ENCODE measurements around the gene RPAP2.
"Not testable (repeated sequence)": the region's sequence is repeated elsewhere in the genome, so short reads cannot be mapped to it uniquely, and the experiment has no call there.

Gene RPAP2
- long read RNA-seq, donor 1, full-length matches to known transcripts, result 3 of 3 reads
- long read RNA-seq, donor 1, partial matches to known transcripts, result 0 of 3 reads
- long read RNA-seq, donor 1, other reads (novel, unspliced or antisense), result 0 of 3 reads
- long read RNA-seq, donor 2, full-length matches to known transcripts, result 2 of 2 reads
- long read RNA-seq, donor 2, partial matches to known transcripts, result 0 of 2 reads
- long read RNA-seq, donor 2, other reads (novel, unspliced or antisense), result 0 of 2 reads
- long read RNA-seq, donor 3, full-length matches to known transcripts, result 1 of 1 reads
- long read RNA-seq, donor 3, partial matches to known transcripts, result 0 of 1 reads
- long read RNA-seq, donor 3, other reads (novel, unspliced or antisense), result 0 of 1 reads
- long read RNA-seq, donor 4, partial matches to known transcripts, result 11 of 12 reads
- long read RNA-seq, donor 4, other reads (novel, unspliced or antisense), result 0 of 12 reads
- long read RNA-seq, donor 5, full-length matches to known transcripts, result 4 of 4 reads
- long read RNA-seq, donor 5, partial matches to known transcripts, result 0 of 4 reads
- long read RNA-seq, donor 5, other reads (novel, unspliced or antisense), result 0 of 4 reads
- long read RNA-seq, donor 6, full-length matches to known transcripts, result 1 of 1 reads
- long read RNA-seq, donor 6, partial matches to known transcripts, result 0 of 1 reads
- long read RNA-seq, donor 6, other reads (novel, unspliced or antisense), result 0 of 1 reads
- long read RNA-seq, donor 7, full-length matches to known transcripts, result 3 of 3 reads
- long read RNA-seq, donor 7, partial matches to known transcripts, result 0 of 3 reads
- long read RNA-seq, donor 7, other reads (novel, unspliced or antisense), result 0 of 3 reads
- long read RNA-seq, donor 8, full-length matches to known transcripts, result 5 of 5 reads
- long read RNA-seq, donor 8, partial matches to known transcripts, result 0 of 5 reads
- long read RNA-seq, donor 8, other reads (novel, unspliced or antisense), result 0 of 5 reads

DNA sequence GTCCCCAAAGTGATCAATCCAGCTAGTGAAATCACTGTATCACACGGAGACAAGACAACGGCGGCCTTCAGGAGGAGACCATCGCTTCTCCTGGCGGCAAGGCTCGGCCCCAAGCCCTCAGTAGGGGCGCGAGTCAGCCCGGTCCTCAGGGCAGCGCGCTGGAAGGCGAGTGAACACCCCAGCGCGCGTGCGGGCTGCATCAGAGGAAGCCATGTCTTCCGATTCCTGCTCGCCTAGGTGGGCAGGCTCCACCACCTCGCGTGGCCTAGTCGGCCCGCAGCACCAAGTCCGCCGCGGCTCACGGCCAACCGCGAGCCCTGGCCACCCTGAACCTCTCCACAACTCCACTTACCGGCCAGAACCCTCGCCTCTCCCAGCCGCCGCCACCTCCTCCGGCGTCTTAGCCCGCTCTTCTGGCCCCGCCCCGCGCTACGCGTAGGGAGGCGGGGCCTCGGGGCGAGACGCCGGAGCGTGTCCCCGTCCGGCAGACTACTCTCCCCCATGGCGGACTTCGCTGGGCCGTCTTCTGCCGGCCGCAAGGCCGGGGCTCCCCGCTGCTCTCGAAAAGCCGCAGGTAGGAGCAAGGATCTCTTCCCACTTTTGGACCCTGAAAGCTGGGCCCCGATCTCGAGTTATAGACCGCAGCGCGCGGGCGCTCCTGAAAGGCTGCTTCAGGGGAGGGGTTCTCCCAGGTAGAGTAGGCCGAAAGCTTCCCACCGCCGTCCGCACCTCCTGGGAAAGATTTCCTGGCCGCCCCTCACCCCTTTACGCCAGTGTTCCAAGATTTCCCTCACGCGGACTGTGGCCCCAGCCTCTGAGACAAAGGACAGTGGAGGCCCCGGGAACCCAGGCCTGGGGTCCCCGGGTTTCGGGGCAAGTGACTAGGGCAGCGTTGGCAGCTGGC is at the start of gene RPAP2, which contains the start of gene GLMN:
RPAP2 (plus strand) TSS at position 487 of the 904 bp plus-strand sequence; CDS start at position 502, 15 bp downstream.
GLMN (minus strand) TSS at position 415 of the 904 bp plus-strand sequence. CDS start 988 bp downstream, outside the sequence.
- DNase-seq, result peak; percentile 99

GRCh38 chr1:92254714-92255113 is 44.1 kb upstream of the RPAP2 start:
- DNase-seq, result not testable (repeated sequence)

DNA sequence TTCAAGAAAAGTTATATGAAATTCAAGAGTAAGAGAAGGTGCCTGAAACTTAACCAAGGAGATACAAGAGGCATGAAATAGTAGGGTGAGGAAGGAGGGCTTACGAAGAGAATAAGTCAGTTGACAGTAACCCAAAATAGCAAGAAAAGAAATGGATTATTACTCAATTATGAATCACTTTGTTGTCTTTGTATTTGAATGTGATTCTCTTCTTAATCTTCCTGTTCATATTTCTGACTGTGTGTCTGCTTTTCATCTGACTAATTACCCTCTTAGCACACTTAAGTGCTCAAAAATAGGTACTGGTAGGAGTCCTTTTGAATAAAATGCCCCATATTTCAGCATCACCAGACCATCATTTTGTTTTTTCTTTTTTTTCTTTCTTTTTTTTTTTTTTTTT is 39.5 kb upstream of the RPAP2 start:
- DNase-seq, result no peak

DNA sequence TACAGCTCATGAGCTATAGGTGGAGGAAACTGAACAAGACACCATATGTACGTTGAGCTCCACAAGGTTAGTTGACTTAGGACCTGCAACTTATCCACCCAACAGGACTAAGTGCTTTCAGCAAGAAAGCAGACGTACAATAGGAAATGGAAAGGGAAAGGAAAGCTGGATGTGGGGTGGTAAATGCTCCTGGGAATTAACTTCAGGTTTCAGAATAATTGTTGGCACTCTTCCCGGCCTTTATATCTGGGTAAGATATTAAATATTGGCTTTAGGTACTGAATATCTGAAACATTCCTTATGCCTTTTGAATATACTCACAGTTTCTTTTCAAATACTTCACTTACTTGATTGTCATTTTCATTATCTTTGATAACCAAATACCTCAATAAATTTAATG is 36.3 kb upstream of the RPAP2 start:
- no peak for DNase-seq

GRCh38 chr1:92273039-92273438 is 25.8 kb upstream of the RPAP2 start:
- no peak for DNase-seq

DNA sequence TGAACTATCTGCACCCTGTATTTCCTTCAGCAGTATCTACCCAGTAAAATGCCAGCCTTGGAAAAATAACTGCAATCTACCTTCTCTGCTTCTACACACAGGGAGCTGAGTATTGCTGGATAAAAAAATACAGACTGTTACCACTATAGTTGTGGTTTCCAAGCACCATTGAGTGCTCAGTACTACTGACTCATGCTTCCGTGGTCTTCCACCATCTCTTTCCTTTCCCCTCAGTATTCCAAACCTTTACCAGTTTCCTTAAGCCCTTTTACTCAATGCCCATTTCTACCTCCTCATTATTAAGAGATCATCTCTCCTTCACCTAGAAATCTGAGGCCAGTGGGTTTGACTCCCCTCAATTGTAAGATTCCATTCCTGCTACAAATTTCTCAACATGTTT is 23.9 kb upstream of the RPAP2 start:
- no peak for DNase-seq

DNA sequence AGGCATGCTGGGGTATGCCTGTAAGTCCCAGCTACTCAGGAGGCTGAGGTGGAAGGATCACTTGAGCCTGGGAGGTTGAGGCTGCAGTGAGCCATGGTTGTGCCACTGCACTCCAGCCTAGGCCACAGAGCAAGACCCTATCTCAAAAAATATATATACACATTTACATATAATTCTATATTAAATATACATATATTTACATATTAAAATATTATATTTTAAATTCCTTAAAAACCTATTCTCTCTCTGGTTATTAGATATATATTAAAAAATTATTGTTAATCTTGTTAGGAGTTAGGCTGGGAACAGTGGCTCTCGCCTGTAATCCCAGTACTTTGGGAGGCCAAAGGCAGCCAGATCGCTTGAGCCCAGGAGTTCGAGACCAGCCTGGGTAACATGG is 22.8 kb upstream of the RPAP2 start:
- no peak for DNase-seq

DNA sequence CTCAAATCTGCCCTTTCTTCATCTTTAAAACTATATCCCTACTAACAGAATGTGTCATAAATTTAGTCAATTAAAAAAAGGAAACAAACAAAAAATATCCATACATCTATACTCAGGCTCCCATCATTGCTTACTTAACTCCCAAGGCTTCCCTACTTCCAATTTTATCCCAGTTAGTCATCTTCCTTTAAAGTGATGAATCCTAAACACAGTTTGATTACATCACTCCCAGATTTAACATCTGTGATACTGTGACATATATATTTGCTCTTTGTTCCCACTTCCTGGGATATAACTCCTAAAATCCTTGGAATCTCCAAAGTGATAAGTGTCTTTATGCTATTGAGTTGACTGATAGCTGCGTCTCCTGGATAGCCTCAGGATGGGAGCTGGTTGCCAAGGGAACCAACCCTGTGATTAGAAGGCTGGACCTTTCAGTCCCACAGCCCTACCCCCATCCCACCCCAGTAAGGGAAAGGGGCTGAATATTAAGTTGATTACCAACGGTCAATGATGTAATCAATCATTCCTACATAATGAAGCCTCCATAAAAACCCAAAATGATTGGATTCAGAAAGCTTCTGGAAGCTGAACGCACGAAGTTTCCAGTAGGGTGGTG is 21.6 kb upstream of the RPAP2 start:
- no peak for DNase-seq

GRCh38 chr1:92279781-92280180 is 19.1 kb upstream of the RPAP2 start:
- DNase-seq, result not testable (repeated sequence)

GRCh38 chr1:92281411-92281810 is 17.4 kb upstream of the RPAP2 start:
- DNase-seq, result not testable (repeated sequence)

- DNase-seq, result no peak
These were observed 7.4 kb upstream of the RPAP2 start for GRCh38 chr1:92291372-92291999.

DNA sequence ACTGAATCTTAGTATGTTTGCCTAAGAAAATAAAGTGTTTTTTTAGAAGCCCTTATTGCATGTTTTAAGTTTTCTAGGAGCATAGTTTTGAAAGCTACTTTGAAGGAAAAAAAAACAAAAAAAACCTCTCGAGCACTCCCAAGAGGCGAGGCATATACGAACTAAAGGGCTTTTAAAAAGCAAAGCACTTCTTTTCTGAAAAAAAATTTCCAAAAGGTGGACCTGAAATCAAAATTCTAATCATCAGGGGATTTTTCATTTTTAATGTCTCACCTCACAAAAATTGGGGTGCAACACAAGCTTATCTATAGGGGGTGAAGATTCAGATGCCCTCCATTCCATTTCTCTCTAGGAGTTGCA is 666 bp upstream of the RPAP2 start:
- no peak for DNase-seq

GRCh38 chr1:92299477-92300150 is 755 bp downstream of the RPAP2 start:
- peak; percentile 23 for DNase-seq

DNA sequence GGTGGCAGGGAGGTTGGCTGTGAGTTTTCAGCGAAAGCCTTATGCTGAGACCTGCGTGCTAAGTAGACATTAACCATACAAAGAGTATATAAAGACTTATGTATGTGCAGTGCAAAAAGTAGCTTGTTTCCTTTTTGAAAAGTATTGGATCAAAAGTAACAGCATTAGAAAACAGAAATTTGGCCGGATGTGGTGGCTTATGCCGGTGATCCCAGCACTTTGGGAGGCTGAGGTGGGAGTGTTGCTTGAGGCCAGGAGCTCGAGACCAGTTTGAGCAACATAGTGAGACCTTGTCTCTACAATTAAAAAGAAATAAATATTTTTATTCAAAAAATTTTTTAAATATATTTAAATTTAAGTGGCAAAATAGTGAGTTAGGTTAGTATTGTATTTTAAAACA is 2.2 kb downstream of the RPAP2 start:
- no peak for DNase-seq

GRCh38 chr1:92306020-92306419 is 7.2 kb downstream of the RPAP2 start:
- DNase-seq, result no peak

- DNase-seq, result no peak
These were observed 9.1 kb downstream of the RPAP2 start for GRCh38 chr1:92307980-92308379.

DNA sequence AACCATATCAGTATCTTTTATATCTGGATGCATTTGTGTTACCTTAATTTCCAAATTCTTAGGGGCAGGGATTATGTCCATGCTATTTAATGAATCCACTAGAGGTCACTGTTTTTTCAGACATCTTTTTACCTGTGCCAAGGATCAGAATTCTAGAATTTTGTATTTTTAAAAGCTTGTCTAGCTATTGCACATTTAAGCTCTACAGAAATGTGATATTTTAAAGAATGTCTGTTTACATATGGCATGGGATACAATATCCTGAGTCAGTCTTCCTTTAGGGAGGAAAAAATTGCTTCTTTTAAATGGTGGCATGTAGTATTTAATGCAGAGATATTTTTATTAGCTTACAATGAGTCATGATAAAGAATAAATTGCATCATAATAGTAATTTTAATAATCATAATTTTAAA is 11.3 kb downstream of the RPAP2 start:
- no peak for DNase-seq

DNA sequence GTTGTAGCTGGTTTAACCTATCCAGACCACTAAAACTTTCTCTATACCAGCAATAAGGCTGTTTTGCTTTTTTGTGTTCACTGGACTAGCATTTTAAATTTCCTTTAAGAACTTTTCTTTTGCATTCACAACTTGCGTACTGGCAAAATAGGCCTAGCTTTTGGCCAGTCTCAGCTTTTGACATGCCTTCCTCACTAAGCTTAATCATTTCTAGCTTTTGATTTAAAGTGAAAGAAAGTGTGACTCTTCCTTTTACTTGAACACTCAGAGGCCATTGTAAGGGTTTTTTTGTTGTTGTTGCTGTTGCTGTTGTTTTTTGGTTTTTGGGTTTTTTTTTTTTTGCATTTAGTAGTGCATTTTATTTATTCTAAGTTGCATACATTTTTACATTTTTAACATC is 15.2 kb downstream of the RPAP2 start:
- no peak for DNase-seq

DNA sequence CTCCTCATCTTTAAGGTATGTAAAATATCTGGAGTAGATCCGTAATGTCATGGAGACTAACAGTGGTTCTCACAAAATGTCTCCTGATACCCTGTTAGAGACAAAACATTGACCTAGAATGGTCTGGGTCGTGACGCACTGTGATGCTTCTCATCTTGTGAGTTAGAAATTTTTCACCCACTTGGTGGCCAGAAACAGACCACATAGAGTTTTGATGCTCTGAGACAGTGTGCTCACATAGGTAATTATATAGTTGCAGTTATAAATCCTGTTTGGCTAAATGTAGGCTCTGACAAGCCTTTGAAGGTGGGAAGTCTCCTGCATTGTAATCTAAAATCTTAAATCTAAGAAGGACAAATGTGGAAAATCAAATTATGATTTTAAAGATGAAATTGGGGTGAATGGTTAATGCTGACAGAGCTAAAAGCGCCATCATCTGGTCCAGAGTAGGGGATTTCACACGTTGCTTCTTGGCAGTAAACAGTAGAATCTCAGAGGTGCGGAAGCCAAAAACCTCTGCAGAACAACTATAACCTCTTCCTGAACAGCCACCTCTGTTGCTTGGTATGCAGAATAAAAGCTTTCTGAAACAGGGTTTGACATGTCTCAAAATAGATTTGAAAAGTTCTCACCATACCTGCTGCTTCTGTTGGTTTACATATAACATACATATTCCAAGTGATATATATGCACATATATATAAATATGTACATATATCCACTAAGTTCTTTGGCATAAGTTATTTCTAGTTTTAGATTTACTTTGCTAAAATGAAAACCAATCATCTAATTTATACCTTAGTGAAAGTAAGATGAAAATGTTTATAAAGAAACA is 17.1 kb downstream of the RPAP2 start:
- no peak for DNase-seq
